GM18858 (cell line): Measurements from ENCODE around the gene S100A13.
"Not testable (repeated sequence)": the region's sequence is repeated elsewhere in the genome, so short reads cannot be mapped to it uniquely, and the experiment has no call there.

Experiments
- ATAC-seq: cut with Tn5 transposase; IDR thresholded peaks from one replicate; pipeline ENCODE4 v1.9.1; 2021; ENCODE audit not compliant: unreplicated experiment

S100A13 gene

GRCh38 chr1:153626904-153627714 is at the start of gene S100A13:
TSS of gene S100A13 (minus strand) at chr1:153627505. CDS start at chr1:153626472, 1,033 bp downstream.
- no peak for ATAC-seq

- ATAC-seq: no peak
Measured at GRCh38 chr1:153673511-153673910, 46.2 kb upstream of the S100A13 start.

GRCh38 chr1:153671628-153672353 is 44.5 kb upstream of the S100A13 start:
- peak; percentile 11 for ATAC-seq

- peak; percentile 89 for ATAC-seq
Measured at GRCh38 chr1:153670859-153671627, 43.7 kb upstream of the S100A13 start, which contains the start of gene ILF2. TSS of gene ILF2 (minus strand) at chr1:153670993. CDS start at chr1:153670922, 71 bp downstream.

GRCh38 chr1:153670257-153670858 is 43.1 kb upstream of the S100A13 start:
- ATAC-seq: no peak

GRCh38 chr1:153669606-153670005 is 42.3 kb upstream of the S100A13 start:
- no peak for ATAC-seq

- not testable (repeated sequence) for ATAC-seq
Measured at GRCh38 chr1:153668672-153669071, 41.4 kb upstream of the S100A13 start.

GRCh38 chr1:153667439-153667838 is 40.1 kb upstream of the S100A13 start:
- no peak for ATAC-seq

GRCh38 chr1:153663211-153663610 is 35.9 kb upstream of the S100A13 start:
- no peak for ATAC-seq

- ATAC-seq: no peak
Measured at GRCh38 chr1:153662269-153662668, 35.0 kb upstream of the S100A13 start.

GRCh38 chr1:153661111-153661708 is 33.9 kb upstream of the S100A13 start:
- no peak for ATAC-seq

GRCh38 chr1:153659656-153660055 is 32.4 kb upstream of the S100A13 start:
- ATAC-seq: no peak

GRCh38 chr1:153659175-153659534 is 31.9 kb upstream of the S100A13 start:
- no peak for ATAC-seq

GRCh38 chr1:153658400-153659174 is 31.3 kb upstream of the S100A13 start, which contains the start of gene SNAPIN:
TSS of gene SNAPIN (plus strand) at chr1:153658703. CDS start at chr1:153658744, 41 bp downstream.
- ATAC-seq: peak; percentile 59

- no peak for ATAC-seq
Measured at GRCh38 chr1:153655333-153655732, 28.0 kb upstream of the S100A13 start.

GRCh38 chr1:153652805-153653500 is 25.6 kb upstream of the S100A13 start:
- ATAC-seq: no peak

- no peak for ATAC-seq
Measured at GRCh38 chr1:153651771-153652170, 24.5 kb upstream of the S100A13 start.

- no peak for ATAC-seq
Measured at GRCh38 chr1:153649863-153650235, 22.5 kb upstream of the S100A13 start.
